HepG2 (cell line): Measurements from ENCODE around the gene FAM110A. TPM values are rescaled to one million over a fixed set of nuclear protein-coding genes. Genes with fewer than 3 reads are reported as not detected.

Source experiments
- ATAC-seq: fragments of 200-7000 bp; cut with Tn5 transposase; 3 replicates; pipeline ENCODE4 v1.9.1; 2020; ENCODE audit warnings: mild to moderate bottlenecking, moderate library complexity
- BruUV-seq: library from RNA; stranded (reverse); fragments of 400-500 nt; replicated peaks from 2 replicates; lab custom pipeline; 2021; lab: Mats Ljungman, UMichigan
- CTCF ChIA-PET: fragments of 300-600 bp; formaldehyde crosslinking; extraction: SDS; loops from one replicate; lab custom pipeline; 2021; ENCODE audit warnings: low total read pairs, inconsistent platforms, low intra/inter-chr PET ratio; lab: Yijun Ruan, JAX
- POLR2A ChIA-PET: fragments of 350-600 bp; sonication (Branson Sonifier 250); formaldehyde crosslinking; loops from one replicate; lab custom pipeline; 2020; ENCODE audit warnings: antibody characterized with exemption, inconsistent platforms; lab: Yijun Ruan, JAX
- DNase-seq: peaks from one replicate; pipeline ENCODE4 v3.0.0-alpha.2; 2015; ENCODE audit warnings: low spot score
- FAIRE-seq: peaks from 3 replicates; lab custom pipeline; 2011; peaks lifted over from hg19 to GRCh38; lab: Jason Lieb, UNC
- H2AFZ ChIP-seq: one replicate; pipeline ENCODE4 v1.6.1; 2011; ENCODE audit warnings: low read length, inconsistent platforms
- H3K27ac ChIP-seq: fragments of 300-600 bp; 3 replicates; pipeline ENCODE4 v1.8.0; 2011; ENCODE audit warnings: mixed run types, mild to moderate bottlenecking, mixed read lengths, low read length, inconsistent platforms; ENCODE audit not compliant: insufficient read depth; ENCODE audit errors: extremely low read length
- H3K27me3 ChIP-seq, 2 experiments: fragments of 200-600 bp in 1 of 2; 2 replicates in 1 of 2; 3 replicates in 1 of 2; pipeline versions ENCODE4 v1.6.0 to v1.8.0; 2011; ENCODE audit warnings: low read length in 2 of 2, mild to moderate bottlenecking in 2 of 2, moderate library complexity in 2 of 2, inconsistent platforms in 1 of 2; ENCODE audit not compliant: insufficient read depth in 2 of 2, control insufficient read depth in 1 of 2
- H3K36me3 ChIP-seq, 2 experiments: fragments of 200-600 bp in 1 of 2; replicated peaks in 1 of 2; 2 replicates in 1 of 2; 3 replicates in 1 of 2; pipeline versions ENCODE4 v1.5.1 to v1.8.0; 2011; ENCODE audit warnings: low read length in 2 of 2, inconsistent platforms in 1 of 2; ENCODE audit not compliant: insufficient read depth in 2 of 2, control insufficient read depth in 1 of 2
- H3K4me1 ChIP-seq: 2 replicates; pipeline ENCODE4 v1.5.1; 2012; ENCODE audit warnings: low read length, inconsistent platforms; ENCODE audit not compliant: insufficient read depth
- H3K4me2 ChIP-seq: 2 replicates; pipeline ENCODE4 v1.6.0; 2011; ENCODE audit warnings: low read depth, low read length, inconsistent platforms
- H3K4me3 ChIP-seq, 3 experiments: fragments of 200-600 bp in 1 of 3; sonication (generic), shearing (Covaris generic) in 1 of 3; replicated peaks in 1 of 3; 2 replicates each; pipeline ENCODE4 v1.5.1; 2011 to 2016; ENCODE audit warnings: low read length in 3 of 3, inconsistent platforms in 2 of 3, low read depth in 2 of 3, mild to moderate bottlenecking in 2 of 3, control low read depth in 1 of 3, mixed read lengths in 1 of 3; ENCODE audit not compliant: insufficient read depth in 1 of 3
- H3K79me2 ChIP-seq: one replicate; pipeline ENCODE4 v1.6.1; 2011; ENCODE audit warnings: low read length, inconsistent platforms; ENCODE audit not compliant: insufficient read depth
- H3K9ac ChIP-seq: 2 replicates; pipeline ENCODE4 v1.6.0; 2011; ENCODE audit warnings: mild to moderate bottlenecking, low read depth, low read length, inconsistent platforms; ENCODE audit not compliant: insufficient read depth
- H3K9me3 ChIP-seq: 2 replicates; pipeline ENCODE4 v1.5.1; 2012; ENCODE audit warnings: mild to moderate bottlenecking, low read length
- H4K20me1 ChIP-seq: 2 replicates; pipeline ENCODE4 v1.6.0; 2011; ENCODE audit warnings: inconsistent platforms, mild to moderate bottlenecking, low read length, moderate library complexity; ENCODE audit not compliant: insufficient read depth
- BATF2 ChIP-seq: sonication (generic); formaldehyde crosslinking; IDR thresholded peaks from 2 replicates; pipeline ENCODE4 v1.8.0; 2022; ENCODE audit warnings: mild to moderate bottlenecking, missing genetic modification reagents, moderate library complexity
- CAMTA2 ChIP-seq: sonication (generic); formaldehyde crosslinking; IDR thresholded peaks from 2 replicates; pipeline ENCODE4 v1.4.0; 2020; ENCODE audit warnings: mild to moderate bottlenecking, missing genetic modification reagents, borderline replicate concordance
- GTF3A ChIP-seq: sonication (generic); formaldehyde crosslinking; conservative IDR thresholded peaks from 2 replicates; pipeline ENCODE4 v1.4.0; 2020; ENCODE audit warnings: mild to moderate bottlenecking, missing genetic modification reagents
- HDAC1 ChIP-seq: sonication (generic); formaldehyde crosslinking; IDR thresholded peaks from 2 replicates; pipeline ENCODE4 v1.5.1; 2020; ENCODE audit warnings: mild to moderate bottlenecking, missing genetic modification reagents
- MYC ChIP-seq: sonication (generic); formaldehyde crosslinking; IDR thresholded peaks from 2 replicates; pipeline ENCODE4 v1.9.0; 2021; ENCODE audit warnings: missing genetic modification reagents, borderline replicate concordance
- ONECUT2 ChIP-seq: sonication (generic); formaldehyde crosslinking; IDR thresholded peaks from 2 replicates; pipeline ENCODE4 v1.4.0; 2020; ENCODE audit warnings: missing genetic modification reagents
- POLR2AphosphoS2 ChIP-seq: IDR thresholded peaks from 2 replicates; pipeline ENCODE4 v1.6.1; 2011; ENCODE audit warnings: low read depth, low read length, improper control_type of control experiment
- SIN3A ChIP-seq: IDR thresholded peaks from 2 replicates; pipeline ENCODE4 v1.6.1; 2011; ENCODE audit warnings: low read depth, mild to moderate bottlenecking, control low read depth, low read length, borderline replicate concordance
- UBTF ChIP-seq: sonication (generic); formaldehyde crosslinking; IDR thresholded peaks from 2 replicates; pipeline ENCODE4 v1.4.0; 2020; ENCODE audit warnings: mild to moderate bottlenecking, missing genetic modification reagents
- ZBTB39 ChIP-seq: sonication (generic); formaldehyde crosslinking; IDR thresholded peaks from 2 replicates; pipeline ENCODE4 v1.5.0; 2020; ENCODE audit warnings: missing genetic modification reagents
- ZFP41 ChIP-seq: sonication (generic); formaldehyde crosslinking; IDR thresholded peaks from 2 replicates; pipeline ENCODE4 v1.4.0; 2020; ENCODE audit warnings: mild to moderate bottlenecking, missing genetic modification reagents, borderline replicate concordance
- ZFP91 ChIP-seq: sonication (generic); formaldehyde crosslinking; IDR thresholded peaks from 2 replicates; pipeline ENCODE4 v1.9.0; 2022; ENCODE audit warnings: missing genetic modification reagents, mild to moderate bottlenecking, borderline replicate concordance
- ZMYM2 ChIP-seq: sonication (generic); formaldehyde crosslinking; IDR thresholded peaks from 2 replicates; pipeline ENCODE4 v1.8.0; 2022; ENCODE audit warnings: mild to moderate bottlenecking, missing genetic modification reagents
- ZNF124 ChIP-seq: sonication (generic); formaldehyde crosslinking; IDR thresholded peaks from 2 replicates; pipeline ENCODE4 v1.4.0; 2020; ENCODE audit warnings: missing genetic modification reagents
- ZNF282 ChIP-seq: fragments of 450-650 bp; IDR thresholded peaks from 2 replicates; pipeline ENCODE4 v1.6.1; 2018; ENCODE audit not compliant: partially characterized antibody
- ZNF317 ChIP-seq: sonication (generic); formaldehyde crosslinking; IDR thresholded peaks from 2 replicates; pipeline ENCODE4 v1.5.0; 2020; ENCODE audit warnings: mild to moderate bottlenecking, missing genetic modification reagents
- ZNF589 ChIP-seq: sonication (generic); formaldehyde crosslinking; conservative IDR thresholded peaks from 2 replicates; pipeline ENCODE4 v1.8.0; 2022; ENCODE audit warnings: mild to moderate bottlenecking, moderate library complexity, missing genetic modification reagents
- ZNF619 ChIP-seq: sonication (generic); formaldehyde crosslinking; IDR thresholded peaks from 2 replicates; pipeline ENCODE4 v1.4.0; 2020; ENCODE audit warnings: mild to moderate bottlenecking, missing genetic modification reagents
- ZNF660 ChIP-seq: sonication (generic); formaldehyde crosslinking; IDR thresholded peaks from 2 replicates; pipeline ENCODE4 v1.5.1; 2020; ENCODE audit warnings: mild to moderate bottlenecking, low read depth, missing genetic modification reagents, borderline replicate concordance
- WGBS: methylation state at CpG from one replicate; pipeline ENCODE4 v1.1.6; 2017; ENCODE audit warnings: low lambda C conversion rate; 5-methylcytosine and 5-hydroxymethylcytosine counted together
- in situ Hi-C: cut with HindIII; loops from 2 replicates; pipeline ENCODE4 v1.10.0; 2017; ENCODE audit warnings: low pct_unique_long_range_greater_than_20kb; ENCODE audit not compliant: extremely low pct_ligation_motif_present
- intact Hi-C: fragments of 100-400 bp; cut with micrococcal nuclease; formaldehyde crosslinking; loops from one replicate; pipeline ENCODE4 v1.10.0; 2022; ENCODE audit not compliant: unreplicated experiment
- polyA plus RNA-seq, 8 experiments: library from polyadenylated mRNA; depleted of rRNA in 3 of 8; stranded (reverse) in 7 of 8; unstranded in 1 of 8; fragments of >200 nt; fragmentation: Illumina TruSeq in 4 of 8; extraction: Trizol in 4 of 8; gene quantifications; 2 replicates each; pipeline versions ENCODE4 v1.2.1 to v1.2.3, GENCODE V29; 2011 to 2016; ENCODE audit warnings: low read depth in 4 of 8, missing spikeins in 1 of 8, mixed read lengths in 1 of 8; ENCODE audit not compliant: insufficient read depth in 1 of 8
- total RNA-seq, 5 experiments: library from RNA; depleted of rRNA; stranded (reverse); fragments of >200 nt; fragmentation: Illumina TruSeq; extraction: Trizol; gene quantifications; 2 replicates each; pipeline ENCODE4 v1.2.3, GENCODE V29; 2016; ENCODE audit warnings: low read depth in 1 of 5

FAM110A gene
- total and polyA plus RNA-seq, 2 of the 13 experiments (the other 11 are each of a cell fraction or from before 2014, with no cell fraction given): 1.9 TPM

- 13% methylated on average over 4 of the region's 4 CpGs for WGBS
- DNase-seq: no peak
- no peak for TF ChIP-seq HDAC1
- no peak for TF ChIP-seq GTF3A (CRISPR knock-in tag)
- TF ChIP-seq ZNF589 (CRISPR knock-in tag): no peak
- TF ChIP-seq ZNF282: no peak
- TF ChIP-seq SIN3A: no peak
- TF ChIP-seq ZNF619 (CRISPR knock-in tag): no peak
- TF ChIP-seq BATF2: no peak
- TF ChIP-seq POLR2AphosphoS2: no peak
- TF ChIP-seq ONECUT2 (CRISPR knock-in tag): no peak
- TF ChIP-seq ZNF317 (CRISPR knock-in tag): no peak
- no peak for TF ChIP-seq ZBTB39 (CRISPR knock-in tag)
- TF ChIP-seq UBTF (CRISPR knock-in tag): no peak
- no peak for TF ChIP-seq ZNF660 (CRISPR knock-in tag)
- TF ChIP-seq ZFP41: no peak
- no peak for TF ChIP-seq MYC (CRISPR knock-in tag)
- TF ChIP-seq CAMTA2: no peak
- no peak for TF ChIP-seq ZNF124 (CRISPR knock-in tag)
- TF ChIP-seq ZMYM2 (CRISPR knock-in tag): no peak
- no peak for TF ChIP-seq ZFP91
- H3K36me3 ChIP-seq: no peaks in the 10 kb centered on the region
- in situ Hi-C loops: no loop called here
- H3K79me2 ChIP-seq: no peaks in the 10 kb centered on the region
- no TSS peak for BruUV-seq
- no peak for FAIRE-seq
- ATAC-seq: no peak
- H3K4me3 ChIP-seq: no peak overlapping the region
- H4K20me1 ChIP-seq: no peaks in the 10 kb centered on the region
- no peak overlapping the region for H3K4me2 ChIP-seq
- no peak overlapping the region for H3K27ac ChIP-seq
- H2AFZ ChIP-seq: no peak overlapping the region
- no peaks in the 10 kb centered on the region for H3K9me3 ChIP-seq
- intact Hi-C loops: loop anchor here (5.0 to 10.0 kb wide), 2 partner anchors 202 to 415 kb away; partner anchors contain the start of gene SCRT2
- POLR2A ChIA-PET: no interaction called here
- H3K27me3 ChIP-seq: peaks cover 0 to 6% of the 10 kb centered on the region in 2 experiments; a peak in 2 of 5 replicates
- CTCF ChIA-PET: no interaction called here
- H3K9ac ChIP-seq: no peak overlapping the region
- no peaks in the 10 kb centered on the region for H3K4me1 ChIP-seq
Observed at GRCh38 chr20:879626-880025, 46.1 kb downstream of the FAM110A start.
